K562 (cell line): ENCODE data around the gene RRAS. TPM values are rescaled to one million over a fixed set of nuclear protein-coding genes. Genes with fewer than 3 reads are reported as not detected.
A peak's percentile ranks its signal among the peaks of the same experiment; 100 is the strongest.

ENCODE experiments used
- ARHGAP35 ChIP-seq: fragments of 450-650 bp; IDR thresholded peaks from 2 replicates; pipeline ENCODE4 v1.6.1; 2018; ENCODE audit not compliant: partially characterized antibody
- BHLHE40 ChIP-seq: IDR thresholded peaks from 2 replicates; pipeline ENCODE4 v1.6.1; 2011; ENCODE audit warnings: low read length, improper control_type of control experiment
- ETV1 ChIP-seq: fragments of 450-650 bp; conservative IDR thresholded peaks from 2 replicates; pipeline ENCODE4 v1.6.1; 2016; ENCODE audit warnings: missing genetic modification characterization, control low read depth, low read depth, missing compliant biosample characterization
- FOXK2 ChIP-seq, 2 experiments: fragments of 450-650 bp; IDR thresholded peaks in 1 of 2; conservative IDR thresholded peaks in 1 of 2; 2 replicates each; pipeline ENCODE4 v1.6.1; 2016; ENCODE audit warnings: low read depth in 2 of 2, mild to moderate bottlenecking in 1 of 2
- FOXP1 ChIP-seq: sonication (generic); formaldehyde crosslinking; IDR thresholded peaks from 2 replicates; pipeline ENCODE4 v1.8.0; 2022; ENCODE audit warnings: mild to moderate bottlenecking, missing genetic modification reagents
- HIVEP1 ChIP-seq: fragments of 250-450 bp; sonication (Bioruptor Pico); IDR thresholded peaks from 2 replicates; pipeline ENCODE4 v1.4.0; 2020; ENCODE audit warnings: mild to moderate bottlenecking
- HMGN3 ChIP-seq: IDR thresholded peaks from 2 replicates; pipeline ENCODE4 v1.6.1; 2011; ENCODE audit warnings: borderline replicate concordance, low read depth, mild to moderate bottlenecking, mixed read lengths, low read length; ENCODE audit not compliant: insufficient read length; ENCODE audit errors: extremely low read depth
- KDM4B ChIP-seq, 2 experiments: fragments of 450-650 bp in 1 of 2; sonication (generic) in 1 of 2; IDR thresholded peaks; 2 replicates each; pipeline ENCODE4 v1.6.1; 2016 to 2017; ENCODE audit warnings: borderline replicate concordance in 2 of 2, antibody characterized with exemption in 1 of 2, low read depth in 1 of 2, mild to moderate bottlenecking in 1 of 2
- KLF1 ChIP-seq: fragments of 450-650 bp; IDR thresholded peaks from 2 replicates; pipeline ENCODE4 v1.6.1; 2016; ENCODE audit warnings: missing genetic modification characterization, missing compliant biosample characterization
- NCOR1 ChIP-seq: fragments of 450-650 bp; IDR thresholded peaks from 2 replicates; pipeline ENCODE4 v1.6.1; 2016; ENCODE audit warnings: mild to moderate bottlenecking, moderate library complexity
- STAG1 ChIP-seq: sonication (generic); formaldehyde crosslinking; IDR thresholded peaks from 2 replicates; pipeline ENCODE4 v1.5.0; 2020; ENCODE audit warnings: missing genetic modification reagents, borderline replicate concordance
- TAF1 ChIP-seq: IDR thresholded peaks from 2 replicates; pipeline ENCODE4 v1.6.1; 2011; ENCODE audit warnings: mild to moderate bottlenecking, low read length, moderate library complexity; ENCODE audit not compliant: insufficient read depth, control insufficient read depth, severe bottlenecking; ENCODE audit errors: extremely low read depth
- ZNF699 ChIP-seq: fragments of 250-450 bp; sonication (Bioruptor Pico); IDR thresholded peaks from 2 replicates; pipeline ENCODE4 v1.8.0; 2021; ENCODE audit warnings: mild to moderate bottlenecking, moderate library complexity; ENCODE audit not compliant: insufficient replicate concordance
- ZNF707 ChIP-seq: fragments of 250-450 bp; sonication (Bioruptor Pico); conservative IDR thresholded peaks from 2 replicates; pipeline ENCODE4 v1.8.0; 2022; ENCODE audit warnings: inconsistent platforms, mild to moderate bottlenecking, moderate library complexity
- ZNF785 ChIP-seq: fragments of 250-450 bp; sonication (Bioruptor Pico); IDR thresholded peaks from 2 replicates; pipeline ENCODE4 v1.4.0; 2020; ENCODE audit warnings: mild to moderate bottlenecking
- polyA plus RNA-seq, 8 experiments: library from polyadenylated mRNA; depleted of rRNA in 4 of 8; stranded (reverse) in 5 of 8; unstranded in 3 of 8; fragments of >200 nt; fragmentation: Nextera tagmentation in 2 of 8; fragmentation: Illumina TruSeq in 1 of 8; extraction: Ambion mirVana in 2 of 8; extraction: Trizol in 1 of 8; gene quantifications; 2 replicates each; pipeline versions ENCODE4 v1.2.1 to v1.2.3, GENCODE V29; 2011 to 2014; ENCODE audit warnings: inconsistent platforms in 1 of 8, missing spikeins in 1 of 8
- total RNA-seq, 7 experiments: library from RNA; depleted of rRNA in 6 of 7; stranded (reverse); fragments of >200 nt in 6 of 7; fragmentation: Illumina TruSeq in 2 of 7; extraction: Trizol in 2 of 7; gene quantifications; 2 replicates each; pipeline versions ENCODE4 v1.2.1 to v1.2.3, GENCODE V29; 2011 to 2021; ENCODE audit warnings: low replicate concordance in 1 of 7
- TF ChIP-seq, protein P1 (sequence below): fragments of 250-450 bp; sonication (Bioruptor Pico); IDR thresholded peaks from 2 replicates; pipeline ENCODE4 v1.4.0; 2020; ENCODE audit warnings: mild to moderate bottlenecking
- TF ChIP-seq, protein P2 (sequence below): IDR thresholded peaks from 3 replicates; pipeline ENCODE4 v1.6.1; 2011; ENCODE audit warnings: borderline replicate concordance, mild to moderate bottlenecking; ENCODE audit not compliant: insufficient read length, insufficient read depth
- TF ChIP-seq, protein P3 (sequence below): fragments of 450-650 bp; formaldehyde crosslinking; conservative IDR thresholded peaks from 2 replicates; pipeline ENCODE4 v1.4.0; 2022; ENCODE audit warnings: mild to moderate bottlenecking, missing genetic modification characterization

The RRAS gene
- total and polyA plus RNA-seq, 9 of the 15 experiments (the other 6 are each of a cell fraction or from before 2014, with no cell fraction given): 0.70 to 17.3 (median 8.2) TPM

DNA sequence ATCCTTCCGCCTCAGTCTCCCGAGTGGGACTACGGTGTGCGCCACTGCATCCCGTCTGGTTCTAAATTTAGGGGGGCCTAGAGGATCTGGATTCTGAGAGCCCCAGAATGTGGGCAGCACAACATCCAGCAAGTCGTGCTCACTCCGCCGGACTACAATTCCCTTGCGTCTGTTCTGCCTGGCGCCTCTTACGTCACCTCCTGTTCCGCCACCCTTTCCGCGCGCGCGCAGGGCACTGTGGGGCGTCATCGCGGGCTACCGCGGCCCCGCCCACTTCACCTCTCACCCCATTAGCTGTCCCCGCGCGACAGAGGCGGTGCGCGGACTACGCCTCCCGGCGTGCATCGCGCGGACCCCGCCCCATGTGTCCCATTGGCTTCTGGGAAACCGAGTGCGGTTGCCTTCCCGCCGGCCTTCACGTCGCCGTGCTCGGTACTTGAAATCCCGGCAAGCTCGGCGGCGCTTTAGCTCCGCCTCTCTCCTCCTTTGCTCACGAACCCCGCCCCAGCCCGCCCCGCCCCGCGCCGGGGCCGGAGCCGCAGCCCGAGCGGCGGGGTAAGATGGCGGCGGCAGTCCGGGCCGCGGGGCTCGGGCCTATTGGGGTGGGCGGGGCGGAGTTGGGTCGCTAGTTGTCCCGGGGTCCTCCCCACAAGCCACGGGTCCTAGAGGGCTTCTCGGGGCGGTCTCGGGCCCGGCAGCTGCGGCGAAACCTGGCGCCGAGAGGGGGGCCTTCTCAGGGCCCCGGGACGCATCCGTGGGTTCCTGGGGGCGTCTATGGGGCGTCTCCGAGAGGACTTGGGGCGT, 1.9 kb upstream of the RRAS start, which contains the start of gene SCAF1 (continued):
- peak; percentile 77 for TF ChIP-seq TAF1
- TF ChIP-seq ZNF707 (CRISPR knock-in tag): no peak
- TF ChIP-seq HIVEP1 (CRISPR knock-in tag): no peak
- TF ChIP-seq, protein P1, sequence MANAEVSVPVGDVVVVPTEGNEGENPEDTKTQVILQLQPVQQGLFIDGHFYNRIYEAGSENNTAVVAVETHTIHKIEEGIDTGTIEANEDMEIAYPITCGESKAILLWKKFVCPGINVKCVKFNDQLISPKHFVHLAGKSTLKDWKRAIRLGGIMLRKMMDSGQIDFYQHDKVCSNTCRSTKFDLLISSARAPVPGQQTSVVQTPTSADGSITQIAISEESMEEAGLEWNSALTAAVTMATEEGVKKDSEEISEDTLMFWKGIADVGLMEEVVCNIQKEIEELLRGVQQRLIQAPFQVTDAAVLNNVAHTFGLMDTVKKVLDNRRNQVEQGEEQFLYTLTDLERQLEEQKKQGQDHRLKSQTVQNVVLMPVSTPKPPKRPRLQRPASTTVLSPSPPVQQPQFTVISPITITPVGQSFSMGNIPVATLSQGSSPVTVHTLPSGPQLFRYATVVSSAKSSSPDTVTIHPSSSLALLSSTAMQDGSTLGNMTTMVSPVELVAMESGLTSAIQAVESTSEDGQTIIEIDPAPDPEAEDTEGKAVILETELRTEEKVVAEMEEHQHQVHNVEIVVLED: peak; percentile 90
- no peak for TF ChIP-seq ZNF785 (CRISPR knock-in tag)
- TF ChIP-seq ARHGAP35: no peak
- no peak for TF ChIP-seq STAG1 (CRISPR knock-in tag)
- peak; percentile 49; the same call in 1 of the 2 replicates for TF ChIP-seq BHLHE40
- TF ChIP-seq ETV1 (tag): peak; percentile 39
- no peak for TF ChIP-seq ZNF699
- TF ChIP-seq, protein P2, sequence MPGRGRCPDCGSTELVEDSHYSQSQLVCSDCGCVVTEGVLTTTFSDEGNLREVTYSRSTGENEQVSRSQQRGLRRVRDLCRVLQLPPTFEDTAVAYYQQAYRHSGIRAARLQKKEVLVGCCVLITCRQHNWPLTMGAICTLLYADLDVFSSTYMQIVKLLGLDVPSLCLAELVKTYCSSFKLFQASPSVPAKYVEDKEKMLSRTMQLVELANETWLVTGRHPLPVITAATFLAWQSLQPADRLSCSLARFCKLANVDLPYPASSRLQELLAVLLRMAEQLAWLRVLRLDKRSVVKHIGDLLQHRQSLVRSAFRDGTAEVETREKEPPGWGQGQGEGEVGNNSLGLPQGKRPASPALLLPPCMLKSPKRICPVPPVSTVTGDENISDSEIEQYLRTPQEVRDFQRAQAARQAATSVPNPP: no peak
- TF ChIP-seq KLF1 (tag): peak; percentile 85
- no peak for TF ChIP-seq NCOR1
- TF ChIP-seq, protein P3, sequence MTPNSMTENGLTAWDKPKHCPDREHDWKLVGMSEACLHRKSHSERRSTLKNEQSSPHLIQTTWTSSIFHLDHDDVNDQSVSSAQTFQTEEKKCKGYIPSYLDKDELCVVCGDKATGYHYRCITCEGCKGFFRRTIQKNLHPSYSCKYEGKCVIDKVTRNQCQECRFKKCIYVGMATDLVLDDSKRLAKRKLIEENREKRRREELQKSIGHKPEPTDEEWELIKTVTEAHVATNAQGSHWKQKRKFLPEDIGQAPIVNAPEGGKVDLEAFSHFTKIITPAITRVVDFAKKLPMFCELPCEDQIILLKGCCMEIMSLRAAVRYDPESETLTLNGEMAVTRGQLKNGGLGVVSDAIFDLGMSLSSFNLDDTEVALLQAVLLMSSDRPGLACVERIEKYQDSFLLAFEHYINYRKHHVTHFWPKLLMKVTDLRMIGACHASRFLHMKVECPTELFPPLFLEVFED: no peak
- no peak for TF ChIP-seq KDM4B (IDR thresholded peaks at IDR 0.05; ENCODE audit: borderline replicate concordance in 2 of 2, low read depth in 1 of 2)
- peak in 1 of 2 experiments; percentile 61; a peak in 2 of 4 replicates for TF ChIP-seq FOXK2 (conservative IDR thresholded peaks at IDR 0.05 in 1 of 2, IDR thresholded peaks at IDR 0.05 in 1 of 2; ENCODE audit: low read depth in 2 of 2)
- TF ChIP-seq HMGN3: peak; percentile 91
- TF ChIP-seq FOXP1 (CRISPR knock-in tag): no peak
